Measurements from ENCODE around the gene SLC2A9.

The SLC2A9 gene

DNA sequence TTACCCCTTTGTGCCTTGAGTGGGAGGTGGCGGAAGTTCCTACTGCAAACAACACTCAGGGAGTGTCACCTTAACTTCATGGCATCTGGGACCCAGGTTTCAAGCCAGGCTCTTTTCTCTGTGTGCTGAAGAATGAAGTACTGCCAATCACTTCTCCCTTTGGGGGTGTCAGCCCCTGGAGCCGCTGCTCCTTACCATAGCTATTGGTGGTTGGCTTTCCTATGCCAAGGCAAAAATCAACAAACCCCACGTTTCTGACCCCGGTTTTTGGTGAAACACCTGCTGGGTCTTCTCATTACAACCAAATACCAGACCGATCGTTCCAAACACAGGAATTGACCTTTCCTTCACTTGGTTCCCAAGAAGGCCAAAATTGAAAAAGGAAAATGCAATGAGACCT, 19.7 kb upstream of the SLC2A9 start:
- no peak for DNase-seq

- no peak for DNase-seq
These were observed 19.0 kb upstream of the SLC2A9 start for GRCh38 chr4:10040049-10040892.

DNA sequence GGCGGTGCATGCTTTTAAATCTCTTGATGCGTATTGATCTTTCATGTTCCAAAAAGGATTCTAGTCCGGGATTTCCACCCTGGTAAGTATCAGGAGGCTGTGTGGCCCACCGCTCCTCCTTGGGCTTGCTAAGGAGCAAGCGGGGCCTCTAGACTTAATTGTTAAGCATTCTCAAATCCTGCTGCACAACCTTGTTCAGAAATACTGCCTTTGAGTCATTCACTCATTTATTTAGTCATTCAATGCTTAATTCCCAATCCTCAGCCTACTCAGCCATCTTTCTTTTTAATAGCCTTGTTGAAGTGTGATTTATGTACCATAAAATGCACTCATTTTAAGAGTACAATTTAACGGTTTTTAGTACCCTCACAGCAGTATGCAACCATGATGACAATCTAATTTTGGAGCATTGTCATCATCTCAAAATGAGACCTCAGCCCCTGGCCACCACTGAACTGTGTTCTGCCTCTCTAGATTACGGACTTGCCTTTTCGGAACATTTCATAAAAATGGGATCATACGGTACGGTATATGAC, 15.6 kb upstream of the SLC2A9 start:
- DNase-seq: no peak

DNA sequence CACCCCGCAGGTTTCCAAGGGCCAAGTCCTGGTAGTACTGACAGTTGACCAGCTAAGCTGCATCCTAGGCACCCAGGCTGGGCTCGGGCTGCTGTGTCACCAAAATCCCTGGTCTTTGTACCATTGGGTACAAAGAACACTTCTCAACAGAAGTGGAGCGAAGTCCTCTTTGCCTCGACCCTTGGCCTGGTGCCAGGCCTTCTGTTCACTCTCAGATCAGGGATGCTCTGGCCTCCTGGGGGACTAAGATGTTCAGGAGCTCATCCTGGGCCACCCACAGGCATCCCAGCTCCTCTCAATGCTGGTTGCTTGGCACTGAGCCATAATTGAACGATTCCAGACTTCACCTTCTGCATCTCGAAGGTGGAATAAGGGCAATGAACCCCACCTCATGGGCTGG, 13.8 kb upstream of the SLC2A9 start:
- DNase-seq: no peak

DNA sequence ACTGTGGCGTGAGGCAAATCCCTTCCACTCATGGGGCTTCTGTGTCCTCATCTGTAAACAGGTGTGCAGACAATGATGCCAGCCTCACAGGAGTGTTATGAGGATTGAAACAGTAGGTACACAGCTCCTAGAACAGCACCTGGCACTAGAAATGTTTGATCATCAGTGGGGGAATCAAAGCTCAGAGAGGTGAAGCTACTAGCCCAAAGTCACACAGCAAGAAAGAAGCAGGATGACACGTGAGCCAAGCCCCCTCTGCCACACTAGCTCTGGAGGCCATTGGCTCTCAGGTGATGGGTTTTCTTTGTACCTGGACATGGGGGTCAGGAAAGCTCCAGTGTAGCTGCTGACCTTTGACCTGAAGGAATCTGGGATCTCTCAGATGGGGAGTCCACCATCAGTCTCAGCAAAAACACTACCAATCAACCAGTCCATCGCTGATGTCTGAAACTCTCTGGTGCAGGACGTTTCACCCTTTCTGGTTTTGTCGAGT, 13.4 kb upstream of the SLC2A9 start:
- DNase-seq: no peak

DNA sequence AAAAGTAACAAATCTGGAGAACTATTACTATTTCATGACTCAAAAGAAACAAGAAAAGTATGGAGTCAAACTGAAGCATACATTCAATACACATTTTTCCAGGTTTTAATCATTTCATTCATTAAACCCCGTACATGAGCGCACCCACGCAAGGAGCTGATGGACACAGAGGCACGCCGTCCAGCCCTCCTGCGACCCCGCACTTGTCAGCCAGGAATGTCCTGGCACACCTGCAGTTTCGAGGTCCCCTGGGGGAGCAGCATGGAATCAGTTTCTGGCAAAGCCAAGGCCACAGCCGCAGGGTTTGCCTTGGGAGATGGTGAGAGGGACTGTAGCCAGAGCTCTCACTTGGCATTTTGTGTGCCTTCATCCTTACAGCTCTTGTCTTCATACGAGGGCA, 12.8 kb upstream of the SLC2A9 start:
- DNase-seq: no peak

GRCh38 chr4:10033191-10033881, 12.0 kb upstream of the SLC2A9 start:
- no peak for DNase-seq

- DNase-seq: no peak
These were observed 11.3 kb upstream of the SLC2A9 start for GRCh38 chr4:10032625-10033024.

- DNase-seq: no peak
These were observed 10.6 kb upstream of the SLC2A9 start for GRCh38 chr4:10031668-10032590.

DNA sequence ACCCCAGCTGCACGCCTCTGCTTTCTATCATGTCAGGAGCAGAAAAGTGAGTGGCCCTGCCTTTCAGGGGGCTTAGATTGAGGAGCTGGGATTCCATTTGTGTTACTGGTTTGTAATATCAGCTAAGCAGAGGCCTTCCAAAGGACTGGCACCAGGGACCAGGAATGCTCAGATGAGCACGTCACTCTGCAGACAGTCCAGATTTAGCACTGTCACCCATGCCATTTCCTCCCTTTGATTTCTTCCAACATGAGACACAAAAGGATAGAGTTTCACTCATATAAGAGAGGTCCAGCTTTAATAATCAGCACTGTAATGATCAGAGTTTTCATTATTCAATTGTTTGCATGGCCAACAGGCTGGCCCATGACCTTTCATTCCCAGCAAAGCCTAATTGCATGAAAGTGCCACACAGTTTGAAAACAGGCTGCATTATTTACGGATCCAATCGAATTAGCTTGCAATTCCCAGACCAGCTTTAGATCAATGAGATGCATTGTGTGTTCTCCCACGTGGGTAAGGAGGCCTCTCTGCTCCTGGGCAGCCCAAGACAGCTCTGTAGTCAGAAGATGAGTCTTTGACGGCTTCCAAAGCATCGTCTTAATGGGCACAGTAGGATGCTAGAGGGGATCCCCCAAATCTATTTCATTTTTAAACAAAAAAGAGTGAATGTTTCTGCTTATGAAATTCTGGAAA, 9.8 kb upstream of the SLC2A9 start:
- no peak for DNase-seq

- DNase-seq: no peak
These were observed 8.1 kb upstream of the SLC2A9 start for GRCh38 chr4:10029403-10029802.

- DNase-seq: no peak
These were observed 7.6 kb upstream of the SLC2A9 start for GRCh38 chr4:10028910-10029309.

GRCh38 chr4:10026485-10026884, 5.2 kb upstream of the SLC2A9 start:
- DNase-seq: no peak

DNA sequence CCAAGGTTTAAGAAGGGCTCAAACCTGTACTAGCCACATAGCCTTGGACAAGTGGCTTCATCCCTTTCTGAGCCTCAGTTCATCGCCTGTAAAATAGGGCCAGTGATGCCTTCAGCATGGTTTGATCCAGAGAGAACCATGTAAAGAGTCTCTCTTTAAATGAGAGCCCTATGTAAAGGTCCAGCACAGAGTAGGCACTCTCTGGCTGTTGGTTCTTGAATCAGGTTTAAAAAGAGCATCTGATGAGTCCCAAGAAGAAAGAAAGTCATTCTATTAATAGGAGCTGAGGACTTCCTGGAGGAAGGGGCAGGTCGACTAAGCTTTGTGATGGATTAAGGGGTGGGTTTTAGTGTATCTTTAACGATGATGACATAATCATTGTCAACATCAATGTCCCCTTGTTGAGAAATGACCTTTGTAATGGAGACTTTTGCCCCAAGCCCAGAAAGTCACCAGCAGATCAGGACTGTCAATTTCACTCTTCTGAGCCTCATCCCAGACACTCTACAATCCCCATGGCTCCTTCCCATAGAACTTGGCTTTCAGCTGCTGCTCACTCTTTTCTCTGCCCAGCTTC, 4.0 kb upstream of the SLC2A9 start:
- DNase-seq: no peak

DNA sequence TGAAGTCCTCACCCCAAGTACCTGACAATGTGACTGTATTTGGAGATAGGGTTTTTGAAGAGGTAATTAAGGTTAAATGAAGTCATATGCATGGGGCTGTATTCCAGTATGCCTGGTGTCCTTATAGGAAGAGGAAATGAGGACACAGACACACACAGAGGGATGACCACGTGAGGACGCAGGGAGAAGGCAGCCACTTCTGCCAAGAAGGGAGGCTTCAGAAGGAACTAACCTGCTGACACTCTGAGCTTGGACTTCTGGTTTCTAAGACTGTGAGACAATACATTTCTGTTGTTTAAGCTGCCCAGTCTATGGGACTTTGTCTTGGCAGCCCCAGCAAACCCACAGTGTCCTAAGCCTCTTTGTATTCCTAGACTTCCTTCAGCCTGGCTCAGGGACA, 3.0 kb upstream of the SLC2A9 start:
- no peak for DNase-seq

DNA sequence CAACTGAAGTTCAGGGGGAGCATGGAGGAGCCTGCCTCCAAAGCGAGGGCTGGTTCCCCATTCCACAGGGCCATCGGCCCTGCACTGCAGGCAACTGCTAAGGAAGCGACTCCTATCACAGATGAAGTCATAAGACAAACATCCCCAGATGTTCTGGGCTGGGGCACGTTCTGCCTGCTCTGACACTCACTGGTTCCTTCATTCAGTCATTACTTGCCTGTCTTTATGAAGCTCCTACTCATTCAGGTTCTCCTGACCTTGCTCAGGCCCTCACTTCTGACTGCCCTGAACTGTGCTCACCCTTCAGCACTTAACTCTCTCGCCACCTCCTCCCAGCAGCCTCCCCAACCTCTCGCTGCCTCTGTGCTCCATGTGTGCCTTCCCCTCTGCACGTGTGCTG, 2.5 kb upstream of the SLC2A9 start:
- no peak for DNase-seq

GRCh38 chr4:10023050-10023419, 1.7 kb upstream of the SLC2A9 start:
- DNase-seq: no peak

DNA sequence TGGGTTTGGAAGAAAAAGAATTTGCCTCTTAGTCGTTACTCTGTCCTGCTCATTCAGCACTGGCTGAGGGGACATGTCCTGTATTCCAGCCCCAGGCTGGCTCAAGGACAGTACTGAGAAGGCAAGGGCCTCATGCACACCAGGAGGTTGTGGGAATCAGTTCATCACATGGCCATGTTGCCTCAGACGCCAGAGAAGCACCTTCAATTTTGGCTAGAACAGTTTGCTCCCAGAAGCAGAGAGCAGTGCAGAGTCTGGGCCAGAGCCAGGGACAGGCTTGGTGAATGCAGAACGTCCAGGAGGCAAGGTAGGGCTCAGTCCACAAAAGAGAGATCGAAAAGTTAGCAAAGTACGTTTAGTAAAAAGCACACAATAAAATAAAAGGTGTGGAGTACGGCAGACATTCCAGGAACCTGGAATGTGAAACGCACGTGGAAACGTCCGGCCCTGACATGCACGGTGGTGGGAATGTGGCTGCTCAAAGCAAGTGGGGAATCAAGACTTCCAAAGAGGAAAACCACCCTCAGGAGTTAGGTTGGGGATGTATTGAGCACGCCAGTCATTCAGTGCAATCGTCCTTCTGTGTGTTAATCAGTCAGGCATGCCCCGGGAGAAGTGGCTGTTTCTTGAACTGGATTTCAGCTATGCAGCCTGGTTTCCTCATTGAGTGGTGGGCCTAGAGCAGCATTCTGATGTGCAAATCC, 1.2 kb upstream of the SLC2A9 start:
- DNase-seq: no peak

DNA sequence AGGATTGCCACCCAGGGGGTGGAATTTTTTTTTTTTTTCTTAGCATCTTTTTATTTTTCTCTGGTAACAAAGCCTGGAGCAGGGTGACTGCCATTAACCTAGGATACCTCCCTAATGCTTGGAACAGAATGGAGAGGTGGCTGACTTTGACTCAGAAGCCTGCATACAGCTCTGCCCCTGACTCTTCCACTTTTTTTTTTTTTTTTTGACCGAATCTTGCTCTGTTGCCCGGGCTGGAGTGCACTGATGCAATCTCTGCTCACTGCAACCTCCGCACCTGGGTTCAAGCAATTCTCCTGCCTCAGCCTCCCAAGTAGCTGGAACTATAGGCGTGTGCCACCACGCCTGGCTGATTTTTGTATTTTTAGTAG, 341 bp upstream of the SLC2A9 start:
- DNase-seq: no peak

DNA sequence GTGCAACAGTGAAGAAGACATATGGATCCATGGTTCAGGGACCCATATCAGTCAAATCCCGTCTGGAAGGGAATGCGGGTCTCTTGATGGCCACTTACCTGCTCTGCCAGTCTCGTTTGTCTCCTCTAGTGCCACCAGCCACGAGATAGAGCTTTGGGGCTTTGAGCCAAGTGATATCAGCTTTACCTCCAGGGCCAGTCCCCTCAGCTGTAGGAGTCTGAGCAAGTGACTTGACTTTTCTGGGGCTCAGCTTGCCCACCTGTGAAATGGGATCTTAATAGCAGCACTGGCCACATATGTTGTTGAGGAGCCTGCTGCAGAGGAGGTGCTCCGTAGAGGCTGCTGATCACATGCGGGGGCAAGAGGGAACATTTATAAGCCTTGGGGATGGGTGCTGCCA, 1.2 kb downstream of the SLC2A9 start:
- DNase-seq: no peak

DNA sequence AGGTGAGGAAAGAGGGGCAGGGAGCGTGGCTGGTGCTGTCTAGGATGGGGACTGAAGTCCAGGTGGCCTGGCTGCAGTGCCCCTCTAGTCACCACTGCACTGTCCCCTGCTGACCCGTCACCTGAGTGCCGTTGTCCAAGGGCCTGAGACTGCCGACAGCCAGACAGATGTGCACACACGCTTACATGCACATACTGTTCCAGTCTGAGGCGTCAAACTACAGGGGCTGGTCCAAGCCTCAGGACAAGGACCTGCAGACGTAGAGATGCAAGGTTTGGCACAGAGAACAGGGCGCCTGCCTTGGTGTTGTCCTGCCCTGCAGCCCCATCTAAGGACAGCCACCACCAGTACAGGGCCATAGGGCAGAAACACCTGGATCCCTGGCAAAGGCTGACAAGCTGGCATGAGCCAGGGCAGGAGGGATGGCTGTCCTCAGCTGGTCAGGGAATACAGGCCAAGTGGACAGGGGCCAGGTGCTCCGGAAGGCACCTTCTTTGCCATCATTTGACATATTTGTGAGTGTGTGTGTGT, 1.7 kb downstream of the SLC2A9 start:
- no peak for DNase-seq
